T-helper 1 cell treated with Interleukin-12 subunit alpha and Interleukin-12 subunit beta and Interleukin-4 antibody, amounts not matched to agents 30 ng/mL and 1 ng/mL, for 36 hours (primary cell): Measurements from ENCODE around the gene F2RL1. TPM values are rescaled to one million over a fixed set of nuclear protein-coding genes. Genes with fewer than 3 reads are reported as not detected.

Source experiments
- total RNA-seq: library from RNA; stranded (reverse); gene quantifications from 2 replicates; pipeline ENCODE4 v1.2.3, GENCODE V29; 2022

F2RL1 gene
- total RNA-seq, 1 donor from 2014 or later: 0.71 TPM

Other genes with a start within 250 kb of the F2RL1 start
- gene F2RL2, start 195.6 kb upstream of the F2RL1 start, total RNA-seq: not detected in 2 replicates
- 11.5 and 12.8 TPM in 2 replicates for gene F2R, start 102.9 kb upstream of the F2RL1 start, total RNA-seq
- 3.1 and 3.3 TPM in 2 replicates for gene S100Z, start 31.0 kb downstream of the F2RL1 start, total RNA-seq
- 0.56 TPM in 1 of 2 replicates, not detected in the other for gene CRHBP, start 134.0 kb downstream of the F2RL1 start, total RNA-seq
- gene AGGF1, start 211.4 kb downstream of the F2RL1 start, total RNA-seq: 25.4 and 26.7 TPM in 2 replicates